Endothelial cell of umbilical vein (primary cell): ENCODE measurements around the gene ATP9B. TPM values are rescaled to one million over a fixed set of nuclear protein-coding genes. Genes with fewer than 3 reads are reported as not detected.

Experiments used
- BruUV-seq: library from RNA; stranded (reverse); fragments of 400-500 nt; replicated peaks from 2 replicates; lab custom pipeline; 2021; lab: Mats Ljungman, UMichigan
- CTCF ChIA-PET: fragments of 300-600, 350-600 bp; sonication (Branson Sonifier 250); formaldehyde crosslinking; loops from one replicate; lab custom pipeline; 2021; ENCODE audit warnings: antibody characterized with exemption, inconsistent platforms; lab: Charles Lee
- POLR2A ChIA-PET: fragments of 300-600, 350-600 bp; sonication (Branson Sonifier 250); formaldehyde crosslinking; loops from one replicate; lab custom pipeline; 2021; ENCODE audit warnings: antibody characterized with exemption, inconsistent platforms; lab: Charles Lee
- DNase-seq: peaks from one replicate; pipeline ENCODE4 v3.0.0-alpha.2; 2011; ENCODE audit warnings: low read depth, low spot score
- FAIRE-seq: peaks from 2 replicates; lab custom pipeline; 2011; peaks lifted over from hg19 to GRCh38; lab: Jason Lieb, UNC
- H2AFZ ChIP-seq: 2 replicates; pipeline ENCODE4 v1.6.0; 2012; ENCODE audit warnings: low read depth, low read length, control low read depth, inconsistent platforms
- H3K27ac ChIP-seq: 2 replicates; pipeline ENCODE4 v1.5.1; 2011; ENCODE audit warnings: low read depth, mild to moderate bottlenecking, control low read depth, low read length, moderate library complexity; ENCODE audit not compliant: insufficient read depth
- H3K27me3 ChIP-seq, 2 experiments: 2 replicates each; pipeline versions ENCODE4 v1.6.0 to v1.6.1; 2011; ENCODE audit warnings: low read length in 2 of 2, mixed read lengths in 1 of 2; ENCODE audit not compliant: control insufficient read depth in 2 of 2, insufficient read depth in 2 of 2
- H3K36me3 ChIP-seq, 2 experiments: 2 replicates in 1 of 2; 3 replicates in 1 of 2; pipeline ENCODE4 v1.5.1; 2011; ENCODE audit warnings: low read length in 2 of 2, mild to moderate bottlenecking in 1 of 2, moderate library complexity in 1 of 2; ENCODE audit not compliant: control insufficient read depth in 2 of 2, insufficient read depth in 2 of 2; ENCODE audit errors: extremely low read depth in 1 of 2
- H3K4me1 ChIP-seq: 3 replicates; pipeline ENCODE4 v1.5.1; 2011; ENCODE audit warnings: mild to moderate bottlenecking, low read length; ENCODE audit not compliant: control insufficient read depth, insufficient read depth; ENCODE audit errors: extremely low read depth
- H3K4me2 ChIP-seq: 2 replicates; pipeline ENCODE4 v1.6.1; 2011; ENCODE audit warnings: low read length, control low read depth, mixed read lengths; ENCODE audit not compliant: insufficient read depth
- H3K4me3 ChIP-seq, 3 experiments: fragments of 200-600 bp in 1 of 3; sonication (generic), shearing (Covaris generic) in 1 of 3; replicated peaks in 1 of 3; 2 replicates each; pipeline ENCODE4 v1.5.1; 2011 to 2016; ENCODE audit warnings: control low read depth in 3 of 3, low read length in 3 of 3, mild to moderate bottlenecking in 2 of 3, inconsistent platforms in 1 of 3, low read depth in 1 of 3, moderate library complexity in 1 of 3; ENCODE audit not compliant: insufficient read depth in 1 of 3
- H3K79me2 ChIP-seq: 2 replicates; pipeline ENCODE4 v1.6.0; 2012; ENCODE audit warnings: low read length, inconsistent platforms; ENCODE audit not compliant: control insufficient read depth, insufficient read depth
- H3K9ac ChIP-seq: replicated peaks from 2 replicates; pipeline ENCODE3; 2011; ENCODE audit warnings: low read length, control low read depth; ENCODE audit not compliant: insufficient read depth; ENCODE audit errors: extremely low read depth
- H3K9me1 ChIP-seq: replicated peaks from 3 replicates; pipeline ENCODE4 v1.6.0; 2011; ENCODE audit warnings: mild to moderate bottlenecking, low read length; ENCODE audit not compliant: control insufficient read depth, insufficient read depth; ENCODE audit errors: extremely low read depth
- H3K9me3 ChIP-seq: replicated peaks from 2 replicates; pipeline ENCODE4 v1.5.1; 2012; ENCODE audit warnings: low read length, inconsistent platforms; ENCODE audit not compliant: control insufficient read depth, insufficient read depth
- H4K20me1 ChIP-seq: replicated peaks from 2 replicates; pipeline ENCODE3; 2011; ENCODE audit warnings: mild to moderate bottlenecking, low read length; ENCODE audit not compliant: control insufficient read depth, insufficient read depth; ENCODE audit errors: extremely low read depth
- CTCF ChIP-seq, 2 donors: IDR thresholded peaks; 1 replicate in 1 of 2; 2 replicates in 1 of 2; pipeline ENCODE4 v1.5.1; 2011; ENCODE audit warnings: low read length in 2 of 2, mild to moderate bottlenecking in 2 of 2, moderate library complexity in 2 of 2, control low read depth in 1 of 2, inconsistent platforms in 1 of 2, low read depth in 1 of 2; ENCODE audit not compliant: insufficient read depth in 1 of 2; ENCODE audit errors: extremely low read depth in 1 of 2
- EZH2 ChIP-seq: IDR thresholded peaks from 2 replicates; pipeline ENCODE4 v1.6.1; 2012; ENCODE audit warnings: borderline replicate concordance, low read depth, mild to moderate bottlenecking, moderate library complexity, low read length, inconsistent platforms; ENCODE audit not compliant: severe bottlenecking
- FOS ChIP-seq: IDR thresholded peaks from 2 replicates; pipeline ENCODE4 v1.6.1; 2011; ENCODE audit warnings: mild to moderate bottlenecking, low read length, moderate library complexity, borderline replicate concordance; ENCODE audit not compliant: insufficient read depth
- GATA2 ChIP-seq: IDR thresholded peaks from 2 replicates; pipeline ENCODE4 v1.7.0; 2011; ENCODE audit warnings: low read depth, mild to moderate bottlenecking, moderate library complexity, mixed read lengths, low read length; ENCODE audit not compliant: insufficient read length, insufficient read depth
- JUN ChIP-seq: IDR thresholded peaks from 2 replicates; pipeline ENCODE4 v1.6.1; 2011; ENCODE audit warnings: borderline replicate concordance, low read depth; ENCODE audit not compliant: insufficient read length, insufficient read depth
- MYC ChIP-seq: IDR thresholded peaks from one replicate; pipeline ENCODE4 v1.6.1; 2011; ENCODE audit warnings: mild to moderate bottlenecking, low read depth, low read length
- POLR2A ChIP-seq: IDR thresholded peaks from 2 replicates; pipeline ENCODE4 v1.6.1; 2012; ENCODE audit warnings: low read depth, mild to moderate bottlenecking, control low read depth, low read length
- POLR2AphosphoS5 ChIP-seq: IDR thresholded peaks from 2 replicates; pipeline ENCODE4 v1.6.1; 2012; ENCODE audit warnings: low read depth, mild to moderate bottlenecking, control low read depth, low read length, moderate library complexity; ENCODE audit not compliant: insufficient read depth
- dilution Hi-C: fragments of 300-500 bp; cut with MboI; formaldehyde crosslinking; loops from one replicate; pipeline ENCODE4 v1.15.0; 2019; ENCODE audit warnings: low sequenced_read_pairs; ENCODE audit not compliant: extremely low pct_ligation_motif_present
- intact Hi-C: fragments of 100-400 bp; cut with micrococcal nuclease; formaldehyde crosslinking; loops from one replicate; pipeline ENCODE4 v1.10.0; 2022
- polyA plus RNA-seq, 4 experiments: library from polyadenylated mRNA; depleted of rRNA in 3 of 4; stranded (reverse) in 3 of 4; unstranded in 1 of 4; fragments of >200 nt; gene quantifications; 2 replicates each; pipeline versions ENCODE4 v1.2.1 to v1.2.3, GENCODE V29; 2011 to 2012; ENCODE audit warnings: missing spikeins in 1 of 4
- total RNA-seq: library from RNA; stranded (reverse); gene quantifications from 2 replicates; pipeline ENCODE4 v1.2.3, GENCODE V29; 2021
- TF ChIP-seq, protein P1 (sequence below): IDR thresholded peaks from 2 replicates; pipeline ENCODE4 v1.6.1; 2011; ENCODE audit not compliant: insufficient read depth, insufficient read length

Gene ATP9B
- total and polyA plus RNA-seq, 2 donors (not counting 3 experiments of a cell fraction or from before 2014, with no cell fraction given) = 14.6 to 18.2 TPM

DNA sequence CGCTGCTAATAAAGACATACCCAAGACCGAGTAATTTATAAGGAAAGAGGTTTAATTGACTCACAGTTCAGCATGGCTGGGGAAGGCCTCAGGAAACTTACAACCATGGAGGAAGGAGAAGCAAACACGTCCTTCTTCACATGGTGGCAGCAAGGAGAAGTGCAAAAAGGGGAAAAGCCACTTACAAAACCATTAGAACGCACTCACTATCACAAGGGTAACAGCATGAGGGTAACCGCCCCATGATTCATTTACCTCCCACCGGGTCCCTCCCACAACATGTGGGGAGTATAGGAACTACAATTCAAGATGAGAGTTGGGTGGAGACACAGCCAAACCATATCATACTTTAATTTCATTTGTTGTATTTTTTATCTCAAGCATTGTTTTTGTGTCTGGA, 67.5 kb downstream of the ATP9B start:
- no peak for TF ChIP-seq FOS
- no peak for TF ChIP-seq GATA2
- TF ChIP-seq, protein P1, sequence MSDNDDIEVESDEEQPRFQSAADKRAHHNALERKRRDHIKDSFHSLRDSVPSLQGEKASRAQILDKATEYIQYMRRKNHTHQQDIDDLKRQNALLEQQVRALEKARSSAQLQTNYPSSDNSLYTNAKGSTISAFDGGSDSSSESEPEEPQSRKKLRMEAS = no peak
- no peak for TF ChIP-seq CTCF (IDR thresholded peaks at IDR 0.05; ENCODE audit: extremely low read depth in 1 of 2, insufficient read depth in 1 of 2, low read depth in 1 of 2, low read length in 2 of 2)
- no peak for TF ChIP-seq POLR2AphosphoS5
- TF ChIP-seq EZH2 = no peak
- TF ChIP-seq MYC = no peak
- TF ChIP-seq JUN = no peak
- no peak for TF ChIP-seq POLR2A
- Histone ChIP-seq H3K9ac (no peak overlapping the region), H3K4me1 (no peaks in the 10 kb centered on the region), H3K4me2 (no peak overlapping the region), H4K20me1 (no peaks in the 10 kb centered on the region), H2AFZ (no peak overlapping the region), H3K9me1 (no peaks in the 10 kb centered on the region), H3K9me3 (no peaks in the 10 kb centered on the region), H3K36me3 (no peaks in the 10 kb centered on the region), H3K79me2 (no peaks in the 10 kb centered on the region), H3K4me3 (no peak overlapping the region), H3K27ac (no peak overlapping the region), H3K27me3 (no peaks in the 10 kb centered on the region)
- CTCF ChIA-PET = no interaction called here
- POLR2A ChIA-PET = no interaction called here
- intact Hi-C loops = no loop called here
- dilution Hi-C loops = no loop called here
- no peak for FAIRE-seq
- BruUV-seq = no TSS peak
- DNase-seq = no peak
